RCC 7860 (cell line): ENCODE data around the gene NSD1.

ENCODE experiments used
- DNase-seq: peaks from one replicate; pipeline ENCODE4 v3.0.0-alpha.2; 2015; ENCODE audit warnings: low spot score
- FAIRE-seq: peaks from 2 replicates; lab custom pipeline; 2012; peaks lifted over from hg19 to GRCh38; lab: Jason Lieb, UNC

NSD1 gene, protein sequence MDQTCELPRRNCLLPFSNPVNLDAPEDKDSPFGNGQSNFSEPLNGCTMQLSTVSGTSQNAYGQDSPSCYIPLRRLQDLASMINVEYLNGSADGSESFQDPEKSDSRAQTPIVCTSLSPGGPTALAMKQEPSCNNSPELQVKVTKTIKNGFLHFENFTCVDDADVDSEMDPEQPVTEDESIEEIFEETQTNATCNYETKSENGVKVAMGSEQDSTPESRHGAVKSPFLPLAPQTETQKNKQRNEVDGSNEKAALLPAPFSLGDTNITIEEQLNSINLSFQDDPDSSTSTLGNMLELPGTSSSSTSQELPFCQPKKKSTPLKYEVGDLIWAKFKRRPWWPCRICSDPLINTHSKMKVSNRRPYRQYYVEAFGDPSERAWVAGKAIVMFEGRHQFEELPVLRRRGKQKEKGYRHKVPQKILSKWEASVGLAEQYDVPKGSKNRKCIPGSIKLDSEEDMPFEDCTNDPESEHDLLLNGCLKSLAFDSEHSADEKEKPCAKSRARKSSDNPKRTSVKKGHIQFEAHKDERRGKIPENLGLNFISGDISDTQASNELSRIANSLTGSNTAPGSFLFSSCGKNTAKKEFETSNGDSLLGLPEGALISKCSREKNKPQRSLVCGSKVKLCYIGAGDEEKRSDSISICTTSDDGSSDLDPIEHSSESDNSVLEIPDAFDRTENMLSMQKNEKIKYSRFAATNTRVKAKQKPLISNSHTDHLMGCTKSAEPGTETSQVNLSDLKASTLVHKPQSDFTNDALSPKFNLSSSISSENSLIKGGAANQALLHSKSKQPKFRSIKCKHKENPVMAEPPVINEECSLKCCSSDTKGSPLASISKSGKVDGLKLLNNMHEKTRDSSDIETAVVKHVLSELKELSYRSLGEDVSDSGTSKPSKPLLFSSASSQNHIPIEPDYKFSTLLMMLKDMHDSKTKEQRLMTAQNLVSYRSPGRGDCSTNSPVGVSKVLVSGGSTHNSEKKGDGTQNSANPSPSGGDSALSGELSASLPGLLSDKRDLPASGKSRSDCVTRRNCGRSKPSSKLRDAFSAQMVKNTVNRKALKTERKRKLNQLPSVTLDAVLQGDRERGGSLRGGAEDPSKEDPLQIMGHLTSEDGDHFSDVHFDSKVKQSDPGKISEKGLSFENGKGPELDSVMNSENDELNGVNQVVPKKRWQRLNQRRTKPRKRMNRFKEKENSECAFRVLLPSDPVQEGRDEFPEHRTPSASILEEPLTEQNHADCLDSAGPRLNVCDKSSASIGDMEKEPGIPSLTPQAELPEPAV (N-terminal part only)

GRCh38 chr5:177133096-177133852 is at the start of gene NSD1:
Gene NSD1, plus strand, starts transcription at chr5:177133773. Its CDS starts 1,331 bp downstream, at chr5:177135104.
- peak; percentile 29 for DNase-seq
- FAIRE-seq = no peak

DNA sequence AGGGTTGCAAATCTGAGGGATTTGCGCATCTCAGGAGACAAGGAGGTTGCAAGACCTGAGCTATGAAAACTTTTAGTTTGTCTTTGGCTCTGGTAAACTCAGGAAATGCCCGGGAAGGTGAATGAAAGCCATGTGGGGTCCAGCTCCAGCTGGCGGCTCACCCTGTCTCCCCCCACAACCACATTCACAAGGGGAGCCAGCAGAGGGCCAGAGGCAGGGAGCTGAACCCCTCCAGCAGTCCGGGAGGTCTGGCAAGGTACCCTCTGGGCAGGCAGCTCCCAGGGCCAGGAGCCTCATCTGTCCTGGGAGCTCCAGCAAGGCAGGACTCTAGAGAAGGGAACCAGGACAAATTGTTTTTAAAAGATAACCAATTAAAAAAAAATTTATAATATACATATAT is 49.4 kb upstream of the NSD1 start:
- FAIRE-seq (no peak), DNase-seq (no peak)

- FAIRE-seq (no peak), DNase-seq (no peak)
These were observed 47.5 kb upstream of the NSD1 start for GRCh38 chr5:177085985-177086653.

GRCh38 chr5:177086654-177087397 is 46.7 kb upstream of the NSD1 start, which contains the start of gene FGFR4:
Gene FGFR4, plus strand, starts transcription at chr5:177086915. Its CDS starts 2,688 bp downstream, at chr5:177089603.
- FAIRE-seq (peak; percentile 67), DNase-seq (peak; percentile 95)

- no peak for DNase-seq
- FAIRE-seq = no peak
These were observed 46.1 kb upstream of the NSD1 start for GRCh38 chr5:177087398-177088005.

- DNase-seq (no peak), FAIRE-seq (no peak)
These were observed 44.4 kb upstream of the NSD1 start for GRCh38 chr5:177089127-177089526.

- FAIRE-seq (no peak), DNase-seq (no peak)
These were observed 43.5 kb upstream of the NSD1 start for GRCh38 chr5:177089825-177090641.

DNA sequence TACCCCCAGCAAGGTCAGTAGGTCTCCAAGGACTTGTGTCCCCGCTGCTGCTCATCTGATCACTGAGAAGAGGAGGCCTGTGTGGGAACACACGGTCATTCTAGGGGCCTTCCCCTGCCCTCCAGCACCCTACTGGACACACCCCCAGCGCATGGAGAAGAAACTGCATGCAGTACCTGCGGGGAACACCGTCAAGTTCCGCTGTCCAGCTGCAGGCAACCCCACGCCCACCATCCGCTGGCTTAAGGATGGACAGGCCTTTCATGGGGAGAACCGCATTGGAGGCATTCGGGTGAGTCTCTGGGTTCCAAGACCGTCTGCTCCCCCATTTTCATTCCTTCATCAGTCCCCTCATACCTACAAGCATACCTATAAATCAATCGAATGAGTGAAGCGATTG is 42.8 kb upstream of the NSD1 start:
- FAIRE-seq (no peak), DNase-seq (no peak)

DNA sequence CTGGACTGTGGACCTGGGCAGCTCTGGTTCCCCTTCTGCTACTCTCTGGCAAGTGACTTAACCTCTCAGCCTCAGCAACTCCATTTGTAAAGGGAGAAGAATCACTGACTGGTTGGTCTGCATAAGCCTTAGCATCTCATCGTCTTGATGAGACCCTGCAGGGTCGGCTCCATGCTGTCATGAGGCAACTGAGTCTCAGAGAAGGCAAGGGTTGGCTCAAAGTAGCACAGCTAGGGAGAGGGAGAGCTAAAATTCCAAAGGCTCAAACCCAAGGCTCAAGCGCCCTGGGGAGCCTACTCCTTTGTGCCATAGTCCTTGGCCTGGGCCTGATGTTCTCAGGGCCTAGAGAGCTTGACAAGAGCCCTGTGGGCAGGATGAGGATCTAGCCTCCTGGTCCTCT is 42.3 kb upstream of the NSD1 start:
- FAIRE-seq = no peak

DNA sequence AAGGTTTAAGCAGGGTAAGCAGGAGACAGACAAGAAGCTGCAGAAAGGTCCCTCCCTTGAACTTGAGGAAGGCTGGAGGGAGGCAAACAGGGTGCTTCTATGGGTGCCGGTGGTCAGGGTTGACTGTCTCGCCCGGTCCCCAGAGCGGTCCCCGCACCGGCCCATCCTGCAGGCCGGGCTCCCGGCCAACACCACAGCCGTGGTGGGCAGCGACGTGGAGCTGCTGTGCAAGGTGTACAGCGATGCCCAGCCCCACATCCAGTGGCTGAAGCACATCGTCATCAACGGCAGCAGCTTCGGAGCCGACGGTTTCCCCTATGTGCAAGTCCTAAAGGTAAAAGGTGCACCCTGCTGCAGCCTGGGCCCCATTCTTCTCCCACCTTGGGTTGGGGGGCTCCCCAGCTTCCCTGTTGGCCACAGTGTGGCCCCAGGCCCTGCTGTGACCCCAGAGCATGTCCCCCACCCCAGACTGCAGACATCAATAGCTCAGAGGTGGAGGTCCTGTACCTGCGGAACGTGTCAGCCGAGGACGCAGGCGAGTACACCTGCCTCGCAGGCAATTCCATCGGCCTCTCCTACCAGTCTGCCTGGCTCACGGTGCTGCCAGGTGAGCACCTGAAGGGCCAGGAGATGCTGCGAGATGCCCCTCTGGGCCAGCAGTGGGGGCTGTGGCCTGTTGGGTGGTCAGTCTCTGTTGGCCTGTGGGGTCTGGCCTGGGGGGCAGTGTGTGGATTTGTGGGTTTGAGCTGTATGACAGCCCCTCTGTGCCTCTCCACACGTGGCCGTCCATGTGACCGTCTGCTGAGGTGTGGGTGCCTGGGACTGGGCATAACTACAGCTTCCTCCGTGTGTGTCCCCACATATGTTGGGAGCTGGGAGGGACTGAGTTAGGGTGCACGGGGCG is 41.1 kb upstream of the NSD1 start:
- FAIRE-seq (no peak), DNase-seq (no peak)

More for the DNA sequence above, 42.3 kb upstream of the NSD1 start:
- no peak for DNase-seq

GRCh38 chr5:177093082-177093712 is 40.4 kb upstream of the NSD1 start:
- FAIRE-seq (no peak), DNase-seq (no peak)

DNA sequence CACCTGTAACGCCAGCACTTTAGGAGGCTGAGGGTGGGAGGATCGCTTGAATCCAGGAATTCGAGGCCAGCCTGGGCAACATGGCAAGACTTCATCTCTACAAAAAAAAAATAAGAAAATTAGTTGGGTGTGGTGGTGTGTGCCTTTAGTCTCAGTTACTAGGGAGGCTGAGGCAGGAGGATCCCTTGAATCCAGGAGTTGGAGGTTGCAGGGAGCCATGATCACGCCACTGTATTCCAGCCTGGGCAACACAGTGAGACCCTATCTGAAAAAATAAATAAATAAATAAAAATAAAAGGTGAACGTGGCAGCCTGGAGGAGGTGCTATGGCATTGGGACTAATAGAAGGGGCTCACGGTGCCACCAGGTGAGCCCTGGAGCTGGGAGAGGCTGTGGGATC is 39.8 kb upstream of the NSD1 start:
- DNase-seq (no peak), FAIRE-seq (no peak)

GRCh38 chr5:177094224-177095087 is 39.1 kb upstream of the NSD1 start:
- DNase-seq = no peak
- no peak for FAIRE-seq

- no peak for FAIRE-seq
- no peak for DNase-seq
These were observed 38.4 kb upstream of the NSD1 start for GRCh38 chr5:177095088-177095669.
